Left hindlimb (tissue), 1 donor: ENCODE results near the gene TMUB1.

Experiments
- DNase-seq: peaks from one replicate; pipeline ENCODE4 v3.0.0-alpha.2; 2018

The TMUB1 gene

DNA sequence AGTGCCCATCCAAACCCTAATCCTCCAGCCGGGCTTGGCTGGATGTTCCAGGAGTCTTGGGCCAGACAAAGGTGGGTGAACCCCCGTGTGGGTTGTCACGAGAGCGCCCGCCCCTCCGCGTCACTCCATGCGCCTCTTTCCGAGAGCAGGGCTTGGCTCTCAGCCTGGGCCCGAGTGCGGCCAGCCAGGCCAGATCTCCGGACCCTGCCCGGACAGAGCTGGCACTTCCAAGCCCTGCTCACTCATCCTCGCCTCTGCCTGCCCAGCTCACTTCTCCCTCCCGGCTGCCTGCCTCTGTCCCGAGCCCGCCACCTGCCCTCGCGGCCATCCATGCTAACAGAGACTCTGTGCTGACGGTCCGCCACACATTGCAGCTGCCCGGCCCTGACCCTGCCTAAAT, 37.6 kb upstream of the TMUB1 start:
- no peak for DNase-seq

GRCh38 chr7:151119902-151120301, 36.6 kb upstream of the TMUB1 start:
- DNase-seq: no peak

GRCh38 chr7:151119055-151119415, 35.7 kb upstream of the TMUB1 start:
- no peak for DNase-seq

DNA sequence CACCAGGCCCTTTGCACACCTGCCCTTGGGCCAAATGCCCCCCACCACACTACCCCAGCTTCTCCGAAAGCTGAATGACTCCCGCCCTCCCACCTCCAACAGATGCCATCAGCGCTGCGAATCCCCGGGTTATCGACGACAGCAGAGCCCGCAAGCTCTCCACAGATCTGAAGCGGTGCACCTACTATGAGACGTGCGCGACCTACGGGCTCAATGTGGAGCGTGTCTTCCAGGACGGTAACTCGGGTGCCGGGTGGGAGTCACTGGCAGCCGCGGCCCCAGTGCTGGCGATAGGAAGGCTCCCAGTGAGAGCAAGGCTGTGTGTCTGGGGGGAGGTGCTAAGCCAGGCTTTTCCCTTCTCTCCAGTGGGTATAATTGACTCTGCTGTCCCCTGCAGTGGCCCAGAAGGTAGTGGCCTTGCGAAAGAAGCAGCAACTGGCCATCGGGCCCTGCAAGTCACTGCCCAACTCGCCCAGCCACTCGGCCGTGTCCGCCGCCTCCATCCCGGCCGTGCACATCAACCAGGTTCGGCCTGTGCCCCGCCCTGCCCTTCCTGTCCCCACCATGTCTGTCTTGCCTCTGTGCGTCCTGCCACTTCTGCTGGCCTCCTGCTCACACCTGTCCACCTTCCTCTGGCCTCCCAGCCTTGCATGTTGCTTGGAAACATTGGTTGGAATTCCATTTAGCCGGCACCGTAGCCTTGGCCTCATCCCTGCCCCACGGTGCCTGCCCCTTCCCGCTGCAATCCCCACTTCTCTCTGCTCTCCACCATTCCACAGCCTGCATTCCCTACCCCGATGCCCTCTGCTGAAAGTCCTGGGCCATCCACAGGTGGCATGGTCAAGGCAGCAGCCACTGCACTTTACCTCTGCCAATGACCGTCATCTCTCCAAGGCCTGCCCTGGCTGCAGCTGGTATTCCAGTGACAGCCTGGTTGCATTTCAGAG, 35.1 kb upstream of the TMUB1 start:
- DNase-seq: no peak

DNA sequence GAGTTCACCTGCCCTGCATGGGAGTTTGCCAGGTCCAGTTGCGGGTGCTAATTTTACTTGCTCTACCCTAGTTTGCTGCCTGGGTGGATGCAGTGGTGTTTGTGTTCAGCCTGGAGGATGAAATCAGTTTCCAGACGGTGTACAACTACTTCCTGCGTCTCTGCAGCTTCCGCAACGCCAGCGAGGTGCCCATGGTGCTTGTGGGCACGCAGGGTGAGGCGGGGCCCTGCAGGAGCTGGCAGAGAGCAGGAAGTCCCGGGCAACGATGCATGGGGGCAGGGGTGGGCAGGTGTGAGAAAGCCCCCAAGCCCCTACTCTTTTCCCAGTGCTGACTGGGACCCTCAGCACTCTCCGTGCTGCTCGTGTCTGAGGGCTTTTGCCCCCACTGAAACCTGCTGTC, 34.3 kb upstream of the TMUB1 start:
- no peak for DNase-seq

- DNase-seq: no peak
These were observed 33.5 kb upstream of the TMUB1 start for GRCh38 chr7:151116603-151117440.

- no peak for DNase-seq
These were observed 32.6 kb upstream of the TMUB1 start for GRCh38 chr7:151115836-151116418.

DNA sequence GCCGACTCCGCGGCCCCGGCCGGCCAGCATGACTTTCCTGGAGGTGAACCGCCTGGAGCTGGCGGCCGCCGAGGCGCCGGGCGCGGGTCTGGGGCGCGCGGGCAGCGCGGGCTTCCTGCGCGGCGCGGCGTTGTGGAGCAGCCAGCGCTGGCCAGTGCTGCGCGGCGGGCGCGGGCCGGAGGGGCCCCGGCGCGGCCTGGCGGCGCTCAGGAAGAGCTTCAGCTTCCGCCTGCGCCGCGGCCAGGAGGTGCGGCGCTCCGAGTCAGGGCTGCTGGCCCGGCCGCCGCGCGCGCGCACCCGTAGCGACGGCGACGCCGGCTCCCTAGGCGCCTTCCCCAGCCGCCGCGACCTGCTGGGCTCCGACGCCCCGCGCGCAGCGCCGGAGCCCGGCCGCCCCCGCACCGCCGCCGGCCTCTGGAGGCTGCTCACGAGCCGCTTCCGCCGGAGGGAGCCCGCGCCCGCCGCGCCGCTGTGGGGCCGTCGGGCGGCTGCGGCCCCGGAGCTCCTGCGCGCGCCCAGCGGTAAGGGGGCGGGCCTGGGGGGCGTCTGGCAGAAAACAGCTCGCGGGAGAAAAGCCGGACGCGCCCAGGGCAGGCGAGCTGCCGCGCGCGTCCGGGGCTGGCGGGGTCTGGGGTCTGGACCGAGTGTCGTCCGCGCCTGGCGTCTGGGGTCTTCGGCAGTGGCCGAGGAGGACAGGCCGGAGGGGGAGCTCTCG, 32.0 kb upstream of the TMUB1 start:
- DNase-seq: no peak

DNA sequence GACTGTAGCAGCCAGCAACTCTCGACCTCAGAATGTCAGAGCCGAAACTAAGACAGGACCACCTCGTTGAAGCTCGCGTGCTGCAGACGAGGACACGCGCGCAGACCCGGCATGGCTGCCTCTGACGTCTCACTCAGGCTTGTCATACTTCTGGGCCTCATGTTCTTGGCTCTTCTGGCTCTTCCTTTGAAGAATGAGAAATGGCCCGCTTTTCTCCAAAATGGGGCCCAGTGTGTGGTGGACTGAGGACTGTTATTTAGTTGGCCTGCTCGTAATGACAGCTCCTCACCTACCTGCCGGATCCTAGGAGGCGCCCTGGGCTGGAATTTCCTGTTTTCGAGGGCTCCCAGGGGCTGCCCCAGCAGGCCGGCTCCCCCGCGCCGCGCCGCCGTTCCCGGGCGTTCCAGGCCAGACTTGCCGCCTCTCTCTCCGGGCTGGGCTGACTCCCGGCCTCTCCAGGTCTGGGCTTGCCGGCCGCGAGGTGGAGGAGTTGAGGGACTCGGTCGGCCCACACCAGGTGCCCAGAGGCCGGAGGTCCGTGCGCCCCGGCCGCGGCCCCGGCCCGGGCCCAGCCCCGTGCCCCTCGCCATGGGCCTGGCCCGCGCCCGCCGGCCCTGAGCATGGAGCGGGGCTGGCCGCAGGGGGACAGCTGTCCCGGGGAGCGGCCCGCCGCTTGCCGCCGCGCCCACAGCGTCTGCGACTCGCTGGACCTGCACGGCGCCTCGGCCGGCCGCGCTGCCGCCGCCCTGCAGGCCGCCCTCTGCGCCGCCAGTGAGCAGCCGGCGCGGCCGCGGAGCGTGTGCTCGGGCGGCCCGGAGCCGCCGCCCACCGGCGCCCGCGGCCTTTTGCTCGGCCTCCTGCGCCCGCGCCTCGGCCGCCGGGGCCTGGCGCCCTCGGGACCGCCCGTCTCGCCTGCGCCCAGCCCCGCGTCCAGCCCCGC, 31.1 kb upstream of the TMUB1 start:
- no peak for DNase-seq

DNA sequence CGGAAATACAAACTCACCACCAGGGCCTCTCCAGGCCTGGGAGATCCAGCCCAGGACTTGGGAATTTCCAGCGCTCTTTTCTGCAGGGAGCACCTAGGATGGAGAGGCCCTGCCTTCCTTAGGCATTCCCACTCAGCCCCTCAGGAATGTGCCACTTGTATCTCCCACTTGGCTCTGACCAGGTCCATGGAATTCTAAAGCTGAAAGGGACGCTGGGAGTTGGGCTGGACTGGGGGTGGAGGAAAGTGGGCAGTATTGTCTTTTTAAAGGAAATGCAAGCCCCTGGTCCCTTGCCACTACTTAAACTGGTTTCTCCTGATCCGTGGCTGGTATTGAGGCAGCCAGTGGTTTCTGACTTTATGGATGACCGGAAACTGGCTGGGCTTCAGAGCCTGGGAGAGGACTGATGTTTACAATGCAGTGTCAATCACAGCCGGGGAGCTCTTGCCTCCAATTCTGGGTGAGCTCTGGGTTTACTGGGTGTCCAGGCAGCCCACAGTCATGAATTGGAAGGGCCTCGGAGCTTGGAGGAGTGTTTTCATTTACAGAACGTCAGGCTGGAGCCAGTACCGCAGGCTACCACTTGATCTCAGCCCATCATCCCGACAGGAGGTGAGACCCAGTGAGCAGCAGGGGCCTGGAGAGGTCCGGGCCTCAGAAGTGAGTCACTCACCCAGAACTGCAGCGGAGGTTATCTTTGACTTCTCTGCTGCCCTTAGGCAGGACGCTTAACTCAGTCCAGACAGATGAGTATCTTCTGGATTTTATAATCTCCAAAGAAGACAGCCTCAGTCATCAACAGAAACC, 30.3 kb upstream of the TMUB1 start:
- no peak for DNase-seq

DNA sequence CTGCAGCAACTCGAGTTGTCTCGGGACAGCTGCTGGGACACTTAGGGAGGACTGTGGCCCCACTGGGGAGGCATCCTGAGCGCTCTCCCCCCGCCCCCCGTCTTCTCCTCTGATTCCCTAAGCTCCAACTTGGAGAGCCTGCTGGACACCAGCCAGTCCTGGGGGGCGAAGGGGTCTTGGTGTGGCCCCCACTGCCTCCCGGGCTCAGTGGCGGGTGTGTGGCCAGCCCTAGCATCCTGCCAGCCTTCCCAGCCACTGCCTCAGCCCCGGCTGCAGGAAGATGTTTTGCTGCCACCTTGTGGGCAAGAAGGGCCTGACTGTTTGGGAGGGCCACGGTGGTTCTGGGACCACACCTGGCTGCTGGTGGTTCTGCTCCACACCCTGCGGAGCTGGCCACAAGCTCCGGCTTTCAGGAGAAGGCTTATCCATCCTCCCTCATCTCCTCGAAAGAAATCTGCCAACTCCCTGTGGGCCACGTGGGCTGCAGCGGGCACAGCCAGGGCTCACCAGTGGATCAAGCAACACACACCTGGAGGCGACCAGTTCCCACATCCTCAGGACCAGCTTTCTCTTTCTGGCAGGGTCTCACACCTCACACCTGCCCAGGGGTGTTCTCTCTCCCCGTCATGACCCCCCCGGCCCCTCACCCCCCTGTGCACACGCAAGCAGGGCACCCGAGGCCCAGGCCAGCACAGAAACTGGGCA, 27.8 kb upstream of the TMUB1 start:
- DNase-seq: peak; percentile 71

GRCh38 chr7:151110236-151110940, 27.1 kb upstream of the TMUB1 start:
- no peak for DNase-seq

DNA sequence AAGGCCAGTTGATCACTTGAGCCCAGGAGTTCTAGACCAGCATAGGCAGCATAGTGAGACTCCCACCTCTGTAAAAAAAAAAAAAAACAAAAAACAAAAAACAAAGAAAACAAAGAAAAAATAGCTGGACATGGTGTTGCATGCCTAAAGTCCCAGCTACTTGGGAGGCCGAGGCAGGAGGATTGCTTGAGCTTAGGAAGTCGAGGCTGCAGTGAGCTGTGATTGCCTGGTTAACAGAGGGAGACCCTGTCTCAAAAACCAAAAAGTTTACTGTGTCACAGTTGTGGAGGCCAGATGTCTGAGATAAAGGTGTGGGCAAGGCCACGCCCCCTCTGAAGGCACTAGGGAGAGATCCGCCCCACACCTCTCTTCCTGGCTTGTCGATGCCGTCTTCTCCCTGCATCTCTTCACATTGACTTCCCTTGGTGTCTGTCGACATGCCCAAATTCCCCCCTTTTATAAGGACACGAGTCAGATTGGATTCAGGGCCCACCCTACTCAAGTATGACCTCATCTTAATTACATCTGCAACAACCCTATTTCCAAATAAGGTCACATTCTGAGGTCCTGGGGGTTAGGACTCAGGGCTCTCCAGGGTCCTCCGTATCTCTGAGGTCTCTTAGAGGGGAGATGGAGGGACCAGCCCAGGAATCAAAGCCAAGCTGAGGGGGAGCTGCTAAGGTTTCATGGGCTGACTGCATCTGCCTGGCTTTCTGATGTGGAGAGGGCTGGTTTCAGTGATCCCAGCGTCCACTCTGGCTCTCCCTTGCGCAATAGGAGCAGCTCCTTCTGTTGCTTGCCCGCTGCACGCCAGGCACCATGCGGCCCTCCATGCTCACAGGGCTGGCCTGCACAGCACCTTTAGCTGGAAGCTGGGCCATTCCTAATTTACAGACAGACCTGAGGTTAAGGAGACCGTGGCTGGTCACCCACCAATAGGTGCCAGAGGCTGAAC, 26.1 kb upstream of the TMUB1 start:
- no peak for DNase-seq

GRCh38 chr7:151107882-151108281, 24.6 kb upstream of the TMUB1 start:
- no peak for DNase-seq

DNA sequence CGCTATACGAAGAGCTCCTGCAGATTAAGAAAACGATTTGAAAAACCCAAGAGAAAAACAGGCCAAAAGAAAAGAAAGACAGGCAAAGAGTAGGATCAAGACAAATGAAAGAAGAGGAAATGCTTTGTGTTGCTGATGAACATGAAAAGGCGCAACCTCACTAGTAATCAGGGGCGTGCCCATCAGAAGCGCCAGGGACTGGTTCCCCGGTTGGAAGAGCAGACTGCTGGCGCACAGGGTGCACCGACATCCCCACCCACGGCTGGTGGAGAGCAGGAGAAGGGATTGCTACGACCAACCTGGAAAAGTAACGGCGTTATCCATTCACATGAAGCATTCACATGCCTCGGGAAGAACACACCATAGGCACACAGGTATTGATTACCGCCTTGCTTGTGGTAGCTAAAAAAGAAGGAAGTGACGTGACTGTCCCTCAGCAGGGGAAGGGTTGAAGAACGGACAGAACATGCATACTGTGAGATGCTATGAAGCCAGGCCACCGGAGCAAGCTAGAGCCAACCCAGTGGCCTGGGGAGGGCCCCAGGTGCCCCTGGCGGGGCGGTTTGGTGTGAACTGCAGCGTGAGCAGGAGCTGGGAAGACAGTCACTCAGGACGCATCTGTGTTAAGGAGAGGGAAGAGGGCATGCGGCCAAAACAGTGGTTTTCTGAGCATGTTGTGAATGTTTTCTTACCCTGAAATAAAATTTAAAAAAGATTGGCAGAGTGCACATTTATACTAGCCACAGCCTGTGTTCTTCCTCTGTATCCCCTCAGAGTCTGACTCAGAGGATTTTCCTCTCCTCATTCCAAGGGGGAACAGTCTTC, 21.3 kb upstream of the TMUB1 start:
- no peak for DNase-seq

GRCh38 chr7:151103973-151104372, 20.7 kb upstream of the TMUB1 start:
- DNase-seq: no peak

DNA sequence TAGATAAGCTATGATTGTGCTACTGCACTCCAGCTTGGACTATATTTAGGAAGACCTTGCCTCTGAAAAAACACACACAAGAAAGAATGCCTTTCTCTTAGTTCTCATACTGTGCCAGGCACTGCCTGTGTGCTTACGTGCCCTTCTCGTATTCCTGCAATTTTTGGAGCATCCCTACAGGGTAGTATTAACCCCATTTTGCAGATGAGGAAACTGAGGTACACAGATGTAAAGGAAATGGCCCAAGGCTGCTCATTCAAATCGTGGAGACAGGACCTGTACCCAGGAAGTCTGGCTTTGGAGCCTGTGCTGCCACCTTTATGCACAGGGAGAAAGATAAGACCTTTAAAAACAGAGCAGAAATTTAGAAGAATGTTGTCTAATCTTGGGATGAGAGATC, 19.7 kb upstream of the TMUB1 start:
- no peak for DNase-seq
